ENCODE data around the gene LTB4R.

GRCh38 chr14:24289649-24290280, 21.5 kb upstream of the LTB4R start:
- TF ChIP-seq CTCF (IDR thresholded peaks at IDR 0.05; ENCODE audit: low read depth, low read length, missing input control): no peak
- no peak for TF ChIP-seq RAD21 (IDR thresholded peaks at IDR 0.05)
- TF ChIP-seq GABPA (IDR thresholded peaks at IDR 0.05 in 1 of 2, conservative IDR thresholded peaks at IDR 0.05 in 1 of 2): no peak
- TF ChIP-seq EGR1 (IDR thresholded peaks at IDR 0.05; ENCODE audit: low read depth in 2 of 2): no peak
- no peak for TF ChIP-seq YY1 (IDR thresholded peaks at IDR 0.05)
